MG63 (cell line): ENCODE measurements around the gene FASN. TPM values are rescaled to one million over a fixed set of nuclear protein-coding genes. Genes with fewer than 3 reads are reported as not detected.

Experiments
- DNase-seq: peaks from one replicate; pipeline ENCODE4 v3.0.0-alpha.2; 2020
- H3K27me3 ChIP-seq: fragments of 250-450 bp; sonication (Bioruptor Pico); 2 replicates; pipeline ENCODE4 v1.5.1; 2020; ENCODE audit warnings: mild to moderate bottlenecking, moderate library complexity
- H3K36me3 ChIP-seq: fragments of 250-450 bp; sonication (Bioruptor Pico); 2 replicates; pipeline ENCODE4 v1.5.1; 2020; ENCODE audit warnings: mild to moderate bottlenecking, moderate library complexity
- H3K4me3 ChIP-seq: fragments of 250-450 bp; sonication (Bioruptor Pico); 2 replicates; pipeline ENCODE4 v1.5.1; 2020; ENCODE audit warnings: mild to moderate bottlenecking, moderate library complexity
- H3K9me3 ChIP-seq: fragments of 250-450 bp; sonication (Bioruptor Pico); 2 replicates; pipeline ENCODE4 v1.5.1; 2020; ENCODE audit warnings: mild to moderate bottlenecking, moderate library complexity
- total RNA-seq: library from RNA; depleted of rRNA; stranded (reverse); fragments of >200 nt; shearing (Covaris generic); gene quantifications from 2 replicates; pipeline ENCODE4 v1.2.3, GENCODE V29; 2014; ENCODE audit warnings: low replicate concordance

Gene FASN
- total RNA-seq, 1 experiment from 2014 or later: 112 TPM

DNA sequence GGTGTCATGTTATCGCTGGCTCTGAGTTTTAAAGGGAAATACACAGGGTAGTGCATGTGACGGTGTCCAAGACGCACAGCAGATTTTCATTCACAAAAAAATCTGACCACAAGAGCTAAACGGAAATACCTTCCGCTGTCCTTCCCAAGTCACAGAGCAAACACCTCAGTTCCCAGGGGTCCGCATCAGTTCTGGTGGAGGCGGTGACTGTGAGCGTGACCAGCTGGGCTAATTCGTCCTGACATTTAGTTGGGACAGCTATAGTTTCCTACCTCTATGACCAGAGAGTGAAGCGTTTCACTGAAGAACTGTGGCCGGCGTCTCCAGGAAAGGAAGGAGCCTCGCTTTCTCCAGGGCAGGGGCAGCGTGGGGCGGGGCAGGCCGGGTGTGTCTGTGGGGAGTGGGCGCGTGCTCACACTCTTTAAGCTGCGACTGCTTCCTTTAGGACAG is 10.5 kb upstream of the FASN start:
- no peak overlapping the region for H3K4me3 ChIP-seq
- H3K9me3 ChIP-seq: no peaks in the 10 kb centered on the region
- peaks cover 9% of the 10 kb centered on the region; the same call in 1 of the 2 replicates for H3K36me3 ChIP-seq
- H3K27me3 ChIP-seq: no peaks in the 10 kb centered on the region
- no peak for DNase-seq

DNA sequence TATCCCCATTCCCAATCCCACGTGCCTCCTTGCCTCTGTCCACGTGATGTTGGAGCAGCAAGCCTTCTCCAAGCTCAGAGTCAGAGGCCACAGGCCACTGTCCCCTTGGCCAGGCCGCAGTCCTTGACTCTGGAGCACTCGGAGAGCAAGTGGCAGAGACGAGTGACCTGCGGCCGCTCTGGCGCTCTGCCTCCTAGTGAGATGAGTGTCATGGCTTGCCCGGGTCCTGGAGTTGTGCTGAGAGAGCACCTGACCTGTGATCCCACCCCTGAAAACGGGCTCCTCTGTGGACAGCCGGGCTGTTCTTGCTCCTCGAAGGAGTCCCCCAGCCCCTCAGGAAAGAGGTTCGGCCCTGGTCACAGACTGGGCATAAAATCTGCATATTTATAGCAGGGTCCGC is 10.0 kb upstream of the FASN start:
- DNase-seq: no peak
- H3K36me3 ChIP-seq: peaks cover 9% of the 10 kb centered on the region; the same call in 1 of the 2 replicates

GRCh38 chr17:82107341-82107860 is 9.4 kb upstream of the FASN start:
- Histone ChIP-seq H3K9me3 (no peaks in the 10 kb centered on the region), H3K27me3 (no peaks in the 10 kb centered on the region), H3K4me3 (no peak overlapping the region), H3K36me3 (peaks cover 7% of the 10 kb centered on the region; the same call in 1 of the 2 replicates)
- DNase-seq: no peak

More for the DNA sequence above, 10.0 kb upstream of the FASN start:
- no peaks in the 10 kb centered on the region for H3K9me3 ChIP-seq
- H3K4me3 ChIP-seq: no peak overlapping the region
- H3K27me3 ChIP-seq: no peaks in the 10 kb centered on the region

GRCh38 chr17:82106688-82107305 is 8.8 kb upstream of the FASN start:
- H3K9me3 ChIP-seq: no peaks in the 10 kb centered on the region
- no peak for DNase-seq
- H3K36me3 ChIP-seq: peaks cover 7% of the 10 kb centered on the region; the same call in 1 of the 2 replicates
- no peaks in the 10 kb centered on the region for H3K27me3 ChIP-seq
- H3K4me3 ChIP-seq: no peak overlapping the region

DNA sequence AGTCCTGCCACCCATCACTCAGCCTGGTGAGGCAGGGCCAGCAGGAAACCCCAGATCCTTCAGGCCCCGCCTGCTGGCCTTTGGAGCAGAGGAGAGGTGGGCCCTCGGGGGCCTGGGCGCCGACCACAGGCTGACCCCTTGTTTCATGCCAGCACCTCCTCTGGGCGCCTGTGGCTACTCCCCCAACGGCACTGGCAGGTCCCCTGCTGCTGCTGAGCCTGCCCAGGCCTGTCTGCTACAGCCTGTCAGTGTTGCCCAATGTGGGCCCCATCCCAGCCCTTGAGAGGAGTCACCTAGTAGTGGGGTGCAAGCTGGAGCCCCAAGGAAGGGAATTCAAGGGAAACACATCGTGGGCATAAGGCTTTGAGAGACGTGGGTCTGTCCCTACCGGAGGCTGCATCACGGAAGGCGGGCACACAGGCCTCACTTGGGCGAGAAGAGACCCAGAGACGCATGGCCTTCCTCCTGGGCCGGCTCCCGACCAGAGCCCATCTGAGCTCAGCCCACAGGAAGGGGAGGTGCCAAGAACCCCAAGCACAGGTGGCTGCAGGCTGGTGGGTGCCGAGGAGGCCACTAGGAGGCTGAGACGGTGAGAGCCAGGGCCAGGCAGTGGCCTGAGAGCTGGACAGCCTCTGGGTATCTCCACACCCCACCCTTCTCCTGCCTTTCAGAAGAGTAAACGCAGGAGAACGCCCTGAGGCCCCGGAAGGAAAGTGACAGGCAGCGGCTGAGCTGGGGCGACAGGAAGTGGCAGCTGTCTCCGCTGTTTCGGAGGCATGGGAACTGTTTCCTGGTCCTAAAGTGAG is 8.0 kb upstream of the FASN start:
- H3K9me3 ChIP-seq: no peaks in the 10 kb centered on the region
- DNase-seq: peak; percentile 70
- H3K36me3 ChIP-seq: peaks cover 7% of the 10 kb centered on the region; the same call in 1 of the 2 replicates
- no peak overlapping the region for H3K4me3 ChIP-seq
- no peaks in the 10 kb centered on the region for H3K27me3 ChIP-seq

DNA sequence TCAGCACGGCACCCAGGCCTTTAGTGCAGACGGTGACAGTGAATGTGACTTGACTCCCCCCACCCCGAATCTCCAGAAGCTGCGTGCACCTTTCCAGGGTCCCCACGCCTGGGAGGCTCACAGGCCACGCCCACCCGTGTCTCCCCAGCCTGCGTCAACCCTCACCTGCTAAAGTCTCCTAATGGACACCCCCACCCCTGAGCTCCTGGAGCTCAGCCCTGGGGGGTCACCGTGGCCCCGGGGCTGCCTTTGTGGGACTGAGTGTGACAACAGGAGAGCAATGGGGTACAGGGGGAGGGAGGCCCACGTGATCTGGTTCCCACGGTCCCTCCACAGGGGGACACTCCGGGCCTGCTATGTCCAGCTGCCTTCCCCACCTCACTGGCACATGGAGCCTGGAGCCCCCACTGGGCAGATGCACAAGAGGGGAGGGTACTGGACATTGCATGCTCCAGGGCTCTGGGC is 7.4 kb upstream of the FASN start:
- no peaks in the 10 kb centered on the region for H3K9me3 ChIP-seq
- H3K27me3 ChIP-seq: no peaks in the 10 kb centered on the region
- peaks cover 5% of the 10 kb centered on the region; the same call in 1 of the 2 replicates for H3K36me3 ChIP-seq
- no peak overlapping the region for H3K4me3 ChIP-seq
- DNase-seq: no peak

DNA sequence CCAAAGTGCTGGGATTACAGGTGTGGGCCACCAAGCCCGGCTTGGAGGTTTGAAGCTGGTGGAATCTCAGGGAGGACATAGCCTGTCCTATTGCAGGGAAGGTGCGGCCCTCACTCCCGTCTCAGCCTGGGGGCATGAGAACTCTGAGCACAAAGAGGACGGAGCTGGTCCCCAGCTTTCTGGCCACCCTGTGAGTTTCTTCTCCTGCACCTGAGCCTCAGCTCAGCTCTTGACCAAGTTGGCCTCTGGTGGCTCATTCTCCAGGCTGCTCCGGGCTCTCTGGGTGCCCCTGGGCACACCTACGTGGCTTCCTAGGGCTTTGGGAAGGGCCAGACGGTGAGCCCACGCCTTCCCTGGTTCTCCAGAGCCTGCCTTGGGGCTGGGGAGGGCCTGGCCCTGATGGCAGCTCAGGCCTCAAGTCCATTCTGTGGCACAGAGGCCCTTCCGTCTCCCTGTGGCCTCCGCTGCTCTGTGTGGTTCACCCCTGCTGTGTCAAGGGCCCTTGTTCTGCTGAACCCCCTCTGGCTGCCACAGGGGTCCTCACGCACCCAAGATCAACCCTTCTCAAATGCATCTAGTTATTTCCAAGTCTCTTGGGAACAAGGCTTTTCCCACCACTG is 6.9 kb upstream of the FASN start:
- Histone ChIP-seq H3K36me3 (0 out of 2 replicates have a peak, but pooled peaks cover 3% of the 10 kb centered on the region), H3K4me3 (no peak overlapping the region)
- no peak for DNase-seq

DNA sequence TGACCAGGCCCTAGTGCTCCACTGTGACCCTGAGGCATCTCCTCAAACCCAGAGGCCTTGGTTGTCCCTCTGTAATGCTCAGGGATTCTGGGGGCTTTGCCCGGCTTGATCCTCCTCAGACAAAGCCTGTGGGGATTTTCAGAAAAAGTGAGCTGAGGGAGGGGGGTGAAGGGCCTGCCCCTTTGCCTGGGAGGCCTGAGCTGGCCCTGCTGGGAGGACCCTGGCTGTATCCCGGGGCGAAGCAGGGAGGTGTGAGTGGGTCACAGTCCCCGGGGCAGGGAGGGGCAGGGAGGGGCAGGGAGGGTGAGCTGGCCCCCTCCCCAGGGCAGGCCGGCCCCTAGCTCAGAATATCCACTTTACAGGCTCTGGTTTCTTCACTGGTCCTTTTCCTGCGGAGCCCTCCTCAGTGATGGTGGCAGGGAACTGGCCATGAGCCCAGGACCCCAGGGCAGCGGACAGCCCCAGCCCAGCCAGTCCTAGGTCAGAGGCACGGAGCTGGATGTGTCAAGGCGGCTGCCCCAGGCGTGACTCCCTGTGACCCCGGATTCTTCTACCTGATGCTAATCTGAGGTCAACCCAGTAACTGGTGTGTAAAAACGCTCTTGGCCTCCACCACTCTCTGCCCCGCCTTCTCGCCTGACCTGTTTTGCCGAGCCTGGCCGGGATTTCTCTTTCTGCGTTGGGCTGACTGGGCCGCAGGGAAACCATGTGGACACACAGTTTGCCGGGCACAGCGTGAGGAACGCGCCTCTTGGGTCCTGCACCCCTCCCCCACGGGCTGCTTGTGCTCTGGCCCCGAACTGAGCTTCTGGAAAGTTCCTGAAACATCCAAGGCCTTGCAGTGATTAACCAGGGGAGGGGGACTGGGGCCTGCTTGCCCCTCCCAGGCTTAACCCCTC is 5.8 kb upstream of the FASN start:
- Histone ChIP-seq H3K9me3 (no peaks in the 10 kb centered on the region), H3K4me3 (no peak overlapping the region), H3K36me3 (peaks cover 7% of the 10 kb centered on the region), H3K27me3 (no peaks in the 10 kb centered on the region)
- no peak for DNase-seq

More for the DNA sequence above, 6.9 kb upstream of the FASN start:
- H3K27me3 ChIP-seq: no peaks in the 10 kb centered on the region
- H3K9me3 ChIP-seq: no peaks in the 10 kb centered on the region

DNA sequence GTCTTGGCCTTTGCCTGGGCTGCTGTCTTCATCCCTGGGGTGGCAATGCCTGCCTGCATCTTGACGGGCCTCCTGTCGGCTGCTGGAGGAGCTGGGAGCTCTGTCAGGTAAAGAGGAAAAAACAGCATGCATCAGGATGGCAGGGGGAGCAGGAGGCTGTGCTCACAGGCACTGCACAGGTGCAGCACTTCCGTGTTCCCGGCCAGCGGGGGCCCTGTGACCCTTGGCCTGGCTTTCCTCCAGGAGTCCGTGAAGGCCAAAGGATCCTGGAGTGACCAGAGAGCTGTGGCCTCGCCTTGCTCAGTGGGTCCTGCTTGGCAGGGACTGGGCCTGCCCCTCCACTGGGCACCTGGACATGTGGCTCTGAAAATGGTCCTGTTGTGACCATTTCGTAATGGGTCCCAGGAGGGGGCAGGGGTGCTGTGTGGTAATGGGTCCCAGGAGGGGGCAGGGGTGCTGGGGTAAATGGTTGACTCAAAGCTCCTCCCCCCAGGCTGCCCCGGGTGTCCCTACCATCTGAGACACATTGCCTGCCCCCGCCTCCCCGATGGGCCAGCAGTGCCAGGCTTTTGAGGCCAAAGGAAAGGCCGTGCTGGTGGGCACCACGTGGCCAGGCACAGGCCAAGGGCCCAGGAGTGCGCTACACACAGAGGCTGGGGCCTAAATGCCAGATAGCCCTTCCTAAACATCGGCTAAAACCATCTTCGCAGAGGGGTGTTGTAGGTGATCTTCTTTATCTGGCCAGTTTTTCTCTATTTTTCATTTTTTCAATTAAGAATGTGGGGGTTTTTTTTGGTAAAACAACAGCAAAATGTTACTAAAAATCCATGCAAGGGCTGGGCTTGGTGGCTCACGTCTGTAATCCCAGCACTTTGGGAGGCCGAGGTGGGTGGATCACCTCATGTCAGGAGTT is 4.0 kb upstream of the FASN start:
- Histone ChIP-seq H3K9me3 (no peaks in the 10 kb centered on the region), H3K27me3 (no peaks in the 10 kb centered on the region), H3K4me3 (no peak overlapping the region), H3K36me3 (peaks cover 7% of the 10 kb centered on the region)
- no peak for DNase-seq

DNA sequence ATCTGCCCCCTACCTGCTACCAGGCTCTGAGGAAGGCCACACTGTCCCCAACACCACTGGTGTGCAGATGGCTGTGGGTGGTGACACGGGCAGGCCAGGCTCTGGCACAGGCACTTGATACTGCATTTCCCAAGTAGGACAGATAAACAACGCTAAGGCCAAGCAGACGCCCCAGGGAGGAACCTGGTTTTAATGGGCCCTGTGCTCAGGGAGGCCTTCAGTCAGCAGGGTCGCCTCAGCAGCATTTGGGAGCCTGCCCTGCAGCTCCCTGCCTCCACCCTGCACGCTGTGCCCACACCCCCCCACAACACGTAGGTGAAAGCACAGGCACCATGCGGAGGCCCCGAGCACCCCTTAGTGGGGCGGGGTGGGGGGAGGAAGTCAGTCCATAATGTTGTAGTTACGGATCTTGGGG is 3.3 kb upstream of the FASN start:
- Histone ChIP-seq H3K36me3 (peaks cover 14% of the 10 kb centered on the region), H3K4me3 (no peak overlapping the region), H3K27me3 (no peaks in the 10 kb centered on the region), H3K9me3 (no peaks in the 10 kb centered on the region)
- no peak for DNase-seq

GRCh38 chr17:82100502-82101298 is 2.7 kb upstream of the FASN start:
- Histone ChIP-seq H3K9me3 (no peaks in the 10 kb centered on the region), H3K36me3 (peaks cover 21% of the 10 kb centered on the region), H3K4me3 (no peak overlapping the region), H3K27me3 (no peaks in the 10 kb centered on the region)
- no peak for DNase-seq

- Histone ChIP-seq H3K4me3 (peak overlapping the region; percentile 51), H3K9me3 (no peaks in the 10 kb centered on the region), H3K27me3 (no peaks in the 10 kb centered on the region), H3K36me3 (peaks cover 34% of the 10 kb centered on the region)
- no peak for DNase-seq
These were observed 1.1 kb upstream of the FASN start for GRCh38 chr17:82098939-82099763.

- Histone ChIP-seq H3K36me3 (peaks cover 46% of the 10 kb centered on the region), H3K27me3 (no peaks in the 10 kb centered on the region), H3K9me3 (no peaks in the 10 kb centered on the region), H3K4me3 (peak overlapping the region; percentile 84)
- no peak for DNase-seq
These were observed 192 bp downstream of the FASN start for GRCh38 chr17:82097919-82098168.
